Measurements from ENCODE around the gene MC1R. TPM values are rescaled to one million over a fixed set of nuclear protein-coding genes. Genes with fewer than 3 reads are reported as not detected.
"Not testable (repeated sequence)": the region's sequence is repeated elsewhere in the genome, so short reads cannot be mapped to it uniquely, and the experiment has no call there.

Gene MC1R
- total RNA-seq, 1 donor from 2014 or later = 2.9 TPM

DNA sequence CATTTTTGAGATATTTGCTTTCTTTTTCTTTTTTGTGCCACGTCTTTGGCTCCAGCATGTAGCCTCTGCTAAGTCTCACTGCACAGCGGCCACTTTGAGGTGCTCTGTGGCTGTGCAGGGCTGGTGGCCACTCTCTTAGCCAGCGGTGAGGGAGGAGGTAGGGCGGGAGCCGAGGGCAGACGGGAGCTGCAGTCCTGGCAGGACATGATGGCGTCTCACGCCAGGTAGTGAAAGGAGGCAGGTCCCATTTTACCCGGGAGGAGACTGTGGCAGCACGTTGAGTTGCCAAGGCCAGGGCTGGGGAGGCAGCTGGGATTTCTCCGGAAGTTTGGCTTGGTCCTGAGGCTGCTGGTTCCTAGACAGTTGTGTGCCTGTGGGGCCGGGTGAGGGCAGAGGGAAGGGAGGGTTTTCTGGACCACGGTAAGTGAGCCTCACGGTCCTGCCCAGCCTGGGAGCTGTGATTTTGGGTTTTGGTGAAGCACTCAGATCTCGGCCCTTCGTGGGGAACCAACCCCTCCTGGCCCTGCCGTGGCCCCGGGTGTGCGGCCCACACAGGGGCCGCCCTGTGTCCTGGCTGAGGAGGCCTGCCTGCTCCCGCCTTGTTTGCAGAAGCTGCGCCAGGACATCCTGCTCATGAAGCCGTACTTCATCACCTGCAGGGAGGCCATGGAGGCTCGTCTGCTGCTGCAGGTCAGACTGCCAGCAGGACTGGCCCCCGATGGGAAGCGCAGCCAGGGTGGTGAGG lies 44.3 kb downstream of the MC1R start:
- no peak for DNase-seq (ENCODE audit: low spot score)
- Mint-ChIP-seq H3K27me3 (ENCODE audit: unreplicated experiment) (peaks cover 9% of the 10 kb centered on the region), H3K9me3 (ENCODE audit: unreplicated experiment) (no peaks in the 10 kb centered on the region), H3K4me1 (ENCODE audit: unreplicated experiment) (no peaks in the 10 kb centered on the region), H3K27ac (ENCODE audit: unreplicated experiment) (no peak overlapping the region), H3K4me3 (ENCODE audit: unreplicated experiment) (no peak overlapping the region), H3K36me3 (ENCODE audit: low read depth, unreplicated experiment) (peaks cover 35% of the 10 kb centered on the region)
- TF ChIP-seq CTCF (IDR thresholded peaks at IDR 0.05; ENCODE audit: unreplicated experiment) = no peak

GRCh38 chr16:89964201-89964600 lies 45.5 kb downstream of the MC1R start:
- Mint-ChIP-seq H3K36me3 (ENCODE audit: low read depth, unreplicated experiment) (peaks cover 23% of the 10 kb centered on the region), H3K4me3 (ENCODE audit: unreplicated experiment) (no peak overlapping the region), H3K9me3 (ENCODE audit: unreplicated experiment) (no peaks in the 10 kb centered on the region), H3K27me3 (ENCODE audit: unreplicated experiment) (peaks cover 9% of the 10 kb centered on the region), H3K27ac (ENCODE audit: unreplicated experiment) (no peak overlapping the region), H3K4me1 (ENCODE audit: unreplicated experiment) (no peaks in the 10 kb centered on the region)
- no peak for TF ChIP-seq CTCF (IDR thresholded peaks at IDR 0.05; ENCODE audit: unreplicated experiment)
- DNase-seq (ENCODE audit: low spot score) = no peak

DNA sequence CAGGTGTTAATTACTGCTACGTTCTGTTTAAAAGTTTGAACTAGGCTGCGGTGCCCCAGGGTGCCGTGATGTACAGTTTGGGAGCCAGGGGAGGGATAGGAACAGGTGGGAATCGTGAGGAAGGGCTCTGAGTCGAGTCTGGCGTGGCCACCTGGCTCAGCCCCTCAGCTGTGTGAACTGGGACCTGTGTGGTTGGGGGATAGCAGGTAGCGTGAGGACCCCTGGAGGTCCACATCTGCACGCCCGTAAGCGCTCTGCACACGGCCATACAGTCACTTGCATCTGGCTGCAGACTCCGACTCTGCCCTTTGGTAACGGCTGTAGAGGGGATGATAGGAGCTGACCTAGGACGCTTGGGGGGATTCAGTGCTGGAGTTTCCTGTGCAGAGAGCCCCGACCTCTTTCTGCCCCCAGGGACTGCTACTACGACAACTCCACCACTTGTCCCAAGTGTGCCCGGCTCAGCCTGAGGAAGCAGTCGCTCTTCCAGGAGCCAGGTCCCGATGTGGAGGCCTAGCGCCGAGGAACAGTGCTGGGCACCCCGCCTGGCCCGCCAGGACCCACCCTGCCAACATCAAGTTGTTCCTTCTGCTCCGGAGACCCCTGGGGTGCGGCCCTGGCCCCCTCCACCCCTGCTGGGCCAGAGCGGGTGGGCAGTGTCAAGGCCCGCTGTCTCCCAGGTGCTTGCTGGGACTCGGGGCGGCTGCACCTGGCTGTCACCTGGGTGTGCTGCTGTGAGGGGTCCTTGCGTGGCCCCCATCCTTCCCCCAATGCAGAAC lies 47.0 kb downstream of the MC1R start:
- peaks cover 9% of the 10 kb centered on the region for H3K27me3 Mint-ChIP-seq (ENCODE audit: unreplicated experiment)
- H3K27ac Mint-ChIP-seq (ENCODE audit: unreplicated experiment) = no peak overlapping the region
- peak overlapping the region; percentile 47 for H3K4me3 Mint-ChIP-seq (ENCODE audit: unreplicated experiment)
- no peak for TF ChIP-seq CTCF (IDR thresholded peaks at IDR 0.05; ENCODE audit: unreplicated experiment)
- H3K36me3 Mint-ChIP-seq (ENCODE audit: low read depth, unreplicated experiment) = peaks cover 16% of the 10 kb centered on the region
- H3K9me3 Mint-ChIP-seq (ENCODE audit: unreplicated experiment) = no peaks in the 10 kb centered on the region
- DNase-seq (ENCODE audit: low spot score) = no peak
- H3K4me1 Mint-ChIP-seq (ENCODE audit: unreplicated experiment) = peaks cover 5% of the 10 kb centered on the region

DNA sequence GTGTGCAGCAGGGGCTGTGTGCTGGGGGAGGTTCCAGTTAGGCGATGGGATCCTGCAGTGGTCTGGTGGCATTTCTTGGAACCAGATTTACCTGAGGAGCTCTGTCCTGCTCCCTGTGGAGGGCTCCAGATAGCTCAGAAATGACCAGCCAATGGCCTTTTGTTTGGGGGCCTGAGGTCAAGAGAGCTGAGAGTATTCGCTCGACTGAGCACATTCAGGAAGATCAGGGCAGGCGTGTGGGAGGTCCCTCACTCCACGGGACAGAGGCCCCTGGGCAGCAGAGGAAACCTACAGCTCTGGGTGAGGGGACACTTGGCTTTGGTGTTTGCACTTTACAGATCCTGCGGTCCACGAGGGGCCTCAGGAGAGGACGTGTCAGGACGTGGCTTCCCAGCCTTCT lies 48.1 kb downstream of the MC1R start:
- no peak for TF ChIP-seq CTCF (IDR thresholded peaks at IDR 0.05; ENCODE audit: unreplicated experiment)
- H3K27me3 Mint-ChIP-seq (ENCODE audit: unreplicated experiment) = peaks cover 14% of the 10 kb centered on the region
- DNase-seq (ENCODE audit: low spot score) = no peak
- peaks cover 22% of the 10 kb centered on the region for H3K36me3 Mint-ChIP-seq (ENCODE audit: low read depth, unreplicated experiment)
- H3K4me1 Mint-ChIP-seq (ENCODE audit: unreplicated experiment) = peaks cover 15% of the 10 kb centered on the region
- H3K4me3 Mint-ChIP-seq (ENCODE audit: unreplicated experiment) = no peak overlapping the region
- no peak overlapping the region for H3K27ac Mint-ChIP-seq (ENCODE audit: unreplicated experiment)
- no peaks in the 10 kb centered on the region for H3K9me3 Mint-ChIP-seq (ENCODE audit: unreplicated experiment)

DNA sequence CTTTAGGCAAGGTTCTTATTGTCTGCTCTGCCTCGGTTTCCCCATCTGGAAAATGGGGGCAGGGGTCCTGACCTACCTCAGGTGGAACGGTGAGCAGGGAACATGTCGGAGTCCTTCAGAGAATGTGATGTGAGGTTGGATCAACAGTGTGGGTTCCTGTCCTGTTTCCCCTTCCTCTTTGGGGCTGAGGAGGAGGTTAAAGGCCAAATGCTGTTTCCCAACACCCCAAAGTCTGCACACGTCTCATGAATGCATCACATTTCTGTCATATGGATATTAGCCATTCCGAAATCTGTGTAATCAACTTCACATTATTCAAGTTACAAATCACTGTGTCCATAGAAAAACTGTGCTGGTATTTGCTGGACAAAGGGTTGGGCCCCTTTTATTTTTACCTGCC lies 48.8 kb downstream of the MC1R start:
- not testable (repeated sequence) for H3K9me3 Mint-ChIP-seq (ENCODE audit: unreplicated experiment); H3K27ac Mint-ChIP-seq (ENCODE audit: unreplicated experiment); DNase-seq (ENCODE audit: low spot score); H3K4me3 Mint-ChIP-seq (ENCODE audit: unreplicated experiment)
- Mint-ChIP-seq H3K36me3 (ENCODE audit: low read depth, unreplicated experiment) (peaks cover 22% of the 10 kb centered on the region), H3K4me1 (ENCODE audit: unreplicated experiment) (peaks cover 16% of the 10 kb centered on the region), H3K27me3 (ENCODE audit: unreplicated experiment) (peaks cover 16% of the 10 kb centered on the region)

GRCh38 chr16:89968074-89968473 lies 49.4 kb downstream of the MC1R start:
- H3K27me3 Mint-ChIP-seq (ENCODE audit: unreplicated experiment) = peaks cover 16% of the 10 kb centered on the region
- not testable (repeated sequence) for DNase-seq (ENCODE audit: low spot score); H3K4me3 Mint-ChIP-seq (ENCODE audit: unreplicated experiment); H3K27ac Mint-ChIP-seq (ENCODE audit: unreplicated experiment); H3K9me3 Mint-ChIP-seq (ENCODE audit: unreplicated experiment)
- peaks cover 19% of the 10 kb centered on the region for H3K4me1 Mint-ChIP-seq (ENCODE audit: unreplicated experiment)
- peaks cover 22% of the 10 kb centered on the region for H3K36me3 Mint-ChIP-seq (ENCODE audit: low read depth, unreplicated experiment)
